ENCODE results near the gene PRPSAP1.
A peak's percentile ranks its signal among the peaks of the same experiment; 100 is the strongest.
"Not testable (repeated sequence)": the region's sequence is repeated elsewhere in the genome, so short reads cannot be mapped to it uniquely, and the experiment has no call there.

The PRPSAP1 gene

DNA sequence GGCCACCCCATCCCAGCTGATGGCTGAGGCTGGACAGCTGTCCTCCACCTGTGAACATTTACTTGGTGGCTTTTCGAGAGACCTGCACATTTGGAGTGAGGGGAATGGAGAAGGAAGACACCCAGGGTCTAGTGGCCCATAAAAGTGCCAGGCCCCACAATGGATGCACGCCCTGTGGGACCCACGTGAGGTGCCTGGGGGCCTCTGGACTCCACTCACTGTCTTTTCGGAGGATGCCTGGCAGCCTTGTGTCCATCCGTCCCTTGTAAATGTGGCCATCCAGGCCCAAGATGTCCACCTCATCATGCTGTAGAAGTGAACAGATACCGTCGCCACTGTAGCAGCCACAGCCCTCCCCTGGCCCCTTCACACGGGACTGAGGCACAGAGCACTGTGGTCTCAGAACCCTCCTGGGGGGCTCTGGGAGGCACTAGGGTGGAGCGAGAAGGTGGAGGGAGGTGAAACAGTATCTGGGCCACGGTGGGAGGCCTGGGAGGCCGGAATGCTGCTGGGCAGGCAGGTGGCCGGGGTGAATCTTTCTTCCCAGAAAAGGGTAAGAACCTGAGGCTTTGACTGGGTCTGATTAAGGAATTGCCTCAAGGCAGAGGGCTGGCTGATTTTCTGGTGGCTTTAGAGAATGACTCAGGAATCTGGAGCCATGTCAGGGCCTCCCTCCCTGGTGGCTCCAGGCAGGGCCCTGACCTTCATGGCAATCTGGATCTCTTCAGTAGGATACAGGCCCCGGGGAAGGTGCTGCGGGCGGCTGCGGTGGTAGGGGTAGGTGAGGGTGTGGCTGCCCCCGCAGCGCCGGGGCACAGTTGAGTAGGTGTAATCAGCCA is 77.0 kb downstream of the PRPSAP1 start:
- DNase-seq: no peak

DNA sequence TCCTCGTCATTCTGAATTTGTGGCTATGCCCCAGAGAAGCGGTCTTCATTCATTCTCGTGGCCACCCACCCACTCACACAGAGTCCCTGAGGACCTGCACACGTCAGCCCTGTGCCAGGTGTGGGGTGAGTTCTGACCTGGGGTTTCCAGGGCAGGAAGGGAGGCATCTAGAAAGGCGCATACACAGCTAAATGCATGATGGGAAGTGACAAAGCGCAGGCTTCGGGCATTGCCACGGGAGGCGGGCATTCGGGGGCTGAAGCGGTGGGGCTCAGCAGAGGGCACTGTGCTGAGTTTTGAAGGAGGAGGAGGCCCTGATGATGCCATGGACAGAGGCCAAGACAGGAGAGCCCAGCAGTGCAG is 77.7 kb downstream of the PRPSAP1 start:
- DNase-seq: no peak

DNA sequence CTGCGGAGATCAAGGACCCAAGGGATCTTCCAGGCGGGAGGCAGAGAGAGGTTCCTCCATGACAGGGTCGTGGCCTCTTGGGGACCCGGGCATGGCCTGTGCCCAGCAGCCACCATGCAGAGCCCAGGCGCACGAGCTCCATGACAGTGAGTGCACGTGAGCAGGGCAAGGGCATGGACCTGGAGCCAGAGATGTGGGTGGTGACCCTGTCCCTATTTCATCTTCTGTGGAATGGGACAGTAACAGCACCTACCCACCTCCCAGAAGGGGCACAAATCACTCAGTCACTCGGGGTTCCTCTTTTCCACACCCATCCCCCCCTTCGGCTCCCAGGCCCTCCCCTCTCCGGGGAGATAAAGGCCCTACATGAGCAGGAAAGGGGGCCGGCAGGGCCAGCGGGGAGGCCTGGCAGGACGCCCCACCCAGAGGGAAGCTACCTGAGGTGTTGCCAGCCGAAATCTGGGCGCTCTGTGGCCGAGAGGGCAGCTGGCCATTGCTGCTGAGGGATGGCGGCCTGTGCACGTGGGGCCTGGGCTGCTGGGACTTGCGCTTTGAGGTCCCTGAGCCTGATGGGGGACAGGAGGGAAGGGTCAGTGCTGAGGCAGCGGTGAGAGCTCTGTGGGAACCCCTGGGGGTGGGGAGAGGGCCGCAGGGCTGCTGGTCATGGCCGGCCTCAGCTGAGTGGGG is 78.2 kb downstream of the PRPSAP1 start:
- DNase-seq: no peak

DNA sequence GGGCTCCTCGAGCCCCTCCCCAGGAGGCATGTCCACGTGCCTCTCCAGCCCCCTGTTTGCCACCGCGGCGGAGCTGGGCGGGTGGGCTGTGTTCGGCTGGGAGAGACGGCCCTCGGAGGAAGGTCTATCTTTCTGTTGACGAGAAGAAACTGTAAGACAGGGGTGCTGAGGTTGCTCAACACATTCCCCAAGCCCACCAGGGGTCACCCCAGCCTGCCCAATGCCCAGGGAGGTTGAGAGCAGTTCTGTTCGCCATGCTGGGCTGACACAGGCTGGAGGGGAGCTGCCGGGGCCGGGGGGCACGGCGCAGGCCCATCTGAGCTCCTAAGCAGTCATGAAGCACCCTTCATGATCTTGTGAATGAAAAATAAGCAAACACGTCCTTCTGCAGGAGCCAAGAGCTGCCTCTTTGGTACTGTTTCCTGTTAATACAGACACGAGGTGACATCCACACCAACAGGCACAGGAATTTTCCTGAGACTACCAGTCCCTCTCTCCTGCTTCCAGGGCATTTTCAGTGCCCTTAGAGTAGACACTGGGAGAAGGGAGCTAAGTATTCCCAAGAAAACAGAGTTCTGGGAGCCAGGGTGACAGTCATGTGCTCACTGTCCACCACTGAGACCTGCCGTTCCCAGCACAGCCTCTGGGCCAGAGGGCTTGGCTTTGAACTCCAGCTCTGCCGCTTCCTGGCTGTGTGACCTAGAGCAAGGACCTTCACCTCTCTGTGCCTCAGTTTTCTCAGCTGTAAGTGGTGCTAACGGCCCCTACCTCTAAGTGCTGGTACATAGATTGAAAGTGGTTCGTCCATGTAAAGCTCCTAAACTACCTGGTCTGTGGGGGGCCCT is 79.4 kb downstream of the PRPSAP1 start:
- no peak for DNase-seq

DNA sequence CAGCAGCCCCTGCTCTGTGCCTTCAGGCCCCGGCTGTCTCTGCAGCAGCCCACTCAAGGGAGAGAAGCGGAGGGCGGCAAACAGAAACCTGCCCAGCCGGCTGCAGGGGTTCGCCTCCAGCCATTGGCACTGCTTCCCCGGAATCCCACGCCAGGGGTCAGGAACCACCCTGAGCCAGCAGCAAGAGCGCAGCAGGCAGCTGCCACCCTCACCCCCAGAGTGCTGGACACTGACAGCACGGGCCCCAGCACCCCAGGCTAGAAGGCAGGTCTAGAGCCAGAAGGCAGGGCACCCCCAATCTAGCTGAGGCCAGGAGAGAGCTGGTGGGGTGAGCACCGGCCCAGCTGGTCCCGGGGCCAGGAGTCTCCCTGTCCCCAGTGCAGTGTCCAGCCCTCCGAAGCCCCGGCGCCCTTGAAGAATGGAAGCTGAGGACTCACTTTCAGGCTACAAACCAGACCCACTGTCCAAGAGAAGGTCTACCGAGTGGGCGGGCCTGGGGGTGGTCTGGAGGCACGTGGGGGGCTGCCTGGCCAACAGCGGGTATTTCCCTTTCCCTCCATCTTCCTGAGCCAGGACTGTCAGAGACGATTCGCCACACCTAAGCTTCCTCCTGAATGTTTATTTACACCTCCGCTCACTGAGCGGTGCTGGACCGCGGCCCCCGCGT is 80.1 kb downstream of the PRPSAP1 start:
- DNase-seq: no peak

DNA sequence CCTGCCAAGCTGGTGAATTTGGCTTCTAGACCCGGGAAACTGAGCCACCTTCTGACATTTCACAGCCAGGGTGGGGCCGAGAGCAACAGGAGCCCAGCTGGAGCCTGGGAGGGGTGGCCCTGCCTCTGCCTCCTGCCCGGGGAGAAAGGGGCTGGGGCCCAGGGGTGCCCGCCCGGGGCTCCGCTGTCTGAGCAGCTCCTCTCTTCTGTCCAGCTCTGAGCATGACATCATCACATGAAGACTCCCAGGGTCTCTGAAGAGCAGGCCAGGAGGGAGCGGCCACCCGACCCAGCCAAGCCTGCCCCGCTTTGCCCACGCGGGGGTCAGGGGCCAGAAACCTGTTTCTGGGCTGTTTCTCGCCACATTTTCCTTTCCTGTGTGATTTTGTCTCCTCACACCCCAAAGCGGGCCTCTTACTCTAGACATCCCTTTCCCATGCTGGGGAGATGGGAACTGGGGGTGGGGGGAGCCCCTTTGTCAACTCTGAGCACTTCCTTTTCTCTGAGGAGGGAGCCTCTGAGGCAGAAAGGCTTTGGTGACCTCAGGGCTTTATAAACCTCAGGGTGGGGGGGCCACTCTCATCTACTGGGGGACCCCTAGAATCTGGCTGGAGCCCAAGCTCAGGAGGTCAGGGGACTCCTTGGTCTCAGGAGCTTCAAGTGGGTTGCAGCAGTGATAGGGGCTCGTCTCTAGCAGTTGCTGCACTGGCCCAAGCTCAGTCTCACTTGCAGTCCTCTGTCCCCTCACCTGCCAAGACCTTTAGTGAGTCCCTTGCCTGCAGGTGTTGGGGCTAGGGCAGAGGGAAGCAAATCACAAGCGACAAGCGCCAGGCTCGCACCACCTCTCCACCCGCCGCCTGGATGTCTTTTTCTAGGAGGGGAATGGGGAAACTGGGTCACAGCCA is 80.9 kb downstream of the PRPSAP1 start:
- DNase-seq: peak; percentile 87

DNA sequence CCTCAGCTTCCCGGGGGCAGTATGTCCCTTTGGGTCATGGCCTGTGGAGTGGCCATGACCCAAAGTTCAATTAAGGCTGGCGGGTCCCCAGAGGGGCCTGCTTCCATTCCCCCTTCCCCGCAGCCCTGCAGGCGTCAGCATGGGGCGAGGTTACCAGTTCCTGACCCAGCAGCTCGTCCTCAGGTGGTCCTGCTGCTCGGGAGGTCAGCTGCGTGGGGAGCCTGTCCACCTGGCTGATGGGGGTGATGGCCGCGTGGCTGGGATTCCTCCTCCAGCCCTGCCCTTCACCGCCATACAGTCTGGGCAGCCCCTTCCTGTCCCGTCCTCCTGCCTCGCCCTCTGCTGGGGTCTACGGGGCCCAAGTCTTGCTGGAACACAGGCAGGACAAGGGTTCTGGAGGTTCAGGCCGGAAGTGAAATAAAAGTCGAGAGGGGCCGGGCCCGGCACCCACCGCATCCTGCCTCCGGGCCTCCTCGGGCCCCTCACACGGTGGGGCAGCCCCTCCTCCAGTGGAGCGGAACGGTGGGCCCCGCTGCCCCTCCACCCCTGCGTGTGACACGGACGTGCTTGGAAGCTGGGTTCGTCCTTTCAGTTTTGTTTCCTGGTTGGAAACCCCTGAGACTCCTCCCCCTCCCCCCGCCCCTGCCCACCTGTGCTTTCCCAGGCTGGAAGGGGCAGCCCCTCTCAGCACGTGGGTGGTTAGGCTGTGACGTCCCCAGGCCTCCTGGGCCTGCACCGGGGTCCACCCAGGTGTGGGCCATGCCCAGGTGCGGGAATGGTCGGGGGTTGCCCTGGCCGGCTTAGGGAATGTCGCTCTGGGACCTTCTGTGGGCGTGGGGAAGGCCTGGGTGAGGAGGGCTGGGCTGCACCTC is 81.8 kb downstream of the PRPSAP1 start:
- peak; percentile 67 to 78 for DNase-seq

DNA sequence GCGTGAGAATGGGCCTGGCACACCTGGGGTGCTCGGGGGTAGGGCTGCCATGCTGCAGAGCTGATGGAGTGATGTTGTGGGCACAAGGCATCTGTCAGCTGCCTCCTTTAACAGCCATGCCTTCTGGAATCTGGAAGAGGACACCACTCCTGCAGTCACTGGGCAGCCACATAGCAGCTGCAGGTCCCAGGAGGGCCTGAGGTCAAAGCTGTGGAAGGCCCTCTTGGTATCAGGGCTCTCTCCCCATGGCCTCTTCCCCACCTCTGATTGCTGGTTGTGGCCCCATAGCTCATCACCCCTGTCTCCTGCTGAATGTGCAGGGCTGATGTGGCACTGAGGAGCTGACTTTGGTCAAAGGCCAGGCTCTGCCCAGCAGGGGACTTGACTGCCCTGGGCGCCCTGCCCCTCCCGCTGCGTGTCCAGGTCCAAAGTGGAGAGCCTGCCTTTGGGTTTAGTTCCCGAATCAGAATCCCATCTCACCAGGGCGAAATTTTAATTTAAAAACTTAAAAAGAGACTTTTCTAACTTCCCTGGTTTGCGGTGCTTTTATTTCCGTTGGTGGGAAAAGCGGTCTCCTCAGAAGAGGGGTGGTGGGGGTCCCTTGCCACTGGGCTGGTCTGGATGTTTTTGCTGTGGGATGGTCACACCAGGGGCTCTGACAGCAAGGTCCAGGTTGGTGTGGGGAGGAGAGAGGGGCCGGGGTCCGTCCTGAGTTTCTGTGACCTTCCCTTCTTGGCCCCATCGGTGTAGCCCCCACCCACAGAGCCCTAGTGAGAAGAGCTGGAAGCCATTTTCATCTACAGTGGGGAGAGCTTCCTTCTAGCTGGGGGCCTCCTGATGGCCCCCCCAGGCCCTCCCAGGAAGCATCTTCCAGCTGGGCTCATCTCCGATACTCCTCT is 82.7 kb downstream of the PRPSAP1 start:
- no peak for DNase-seq

DNA sequence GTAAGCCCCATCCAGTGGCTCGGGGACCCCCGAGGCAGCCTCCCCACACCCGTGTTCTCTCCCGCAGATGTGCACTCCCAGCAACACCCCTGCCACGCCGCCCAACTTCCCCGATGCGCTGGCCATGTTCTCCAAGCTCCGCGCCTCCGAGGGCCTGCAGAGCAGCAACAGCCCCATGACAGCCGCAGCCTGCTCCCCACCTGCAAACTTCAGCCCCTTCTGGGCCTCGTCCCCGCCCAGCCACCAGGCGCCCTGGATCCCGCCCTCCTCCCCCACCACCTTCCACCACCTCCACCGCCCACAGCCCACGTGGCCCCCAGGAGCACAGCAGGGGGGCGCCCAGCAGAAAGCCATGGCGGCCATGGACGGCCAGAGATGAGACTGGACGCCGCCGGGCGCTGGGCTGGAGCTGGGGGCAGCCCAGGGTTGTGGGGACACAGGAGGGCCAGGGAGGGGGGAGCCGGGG is 83.6 kb downstream of the PRPSAP1 start:
- DNase-seq: no peak

DNA sequence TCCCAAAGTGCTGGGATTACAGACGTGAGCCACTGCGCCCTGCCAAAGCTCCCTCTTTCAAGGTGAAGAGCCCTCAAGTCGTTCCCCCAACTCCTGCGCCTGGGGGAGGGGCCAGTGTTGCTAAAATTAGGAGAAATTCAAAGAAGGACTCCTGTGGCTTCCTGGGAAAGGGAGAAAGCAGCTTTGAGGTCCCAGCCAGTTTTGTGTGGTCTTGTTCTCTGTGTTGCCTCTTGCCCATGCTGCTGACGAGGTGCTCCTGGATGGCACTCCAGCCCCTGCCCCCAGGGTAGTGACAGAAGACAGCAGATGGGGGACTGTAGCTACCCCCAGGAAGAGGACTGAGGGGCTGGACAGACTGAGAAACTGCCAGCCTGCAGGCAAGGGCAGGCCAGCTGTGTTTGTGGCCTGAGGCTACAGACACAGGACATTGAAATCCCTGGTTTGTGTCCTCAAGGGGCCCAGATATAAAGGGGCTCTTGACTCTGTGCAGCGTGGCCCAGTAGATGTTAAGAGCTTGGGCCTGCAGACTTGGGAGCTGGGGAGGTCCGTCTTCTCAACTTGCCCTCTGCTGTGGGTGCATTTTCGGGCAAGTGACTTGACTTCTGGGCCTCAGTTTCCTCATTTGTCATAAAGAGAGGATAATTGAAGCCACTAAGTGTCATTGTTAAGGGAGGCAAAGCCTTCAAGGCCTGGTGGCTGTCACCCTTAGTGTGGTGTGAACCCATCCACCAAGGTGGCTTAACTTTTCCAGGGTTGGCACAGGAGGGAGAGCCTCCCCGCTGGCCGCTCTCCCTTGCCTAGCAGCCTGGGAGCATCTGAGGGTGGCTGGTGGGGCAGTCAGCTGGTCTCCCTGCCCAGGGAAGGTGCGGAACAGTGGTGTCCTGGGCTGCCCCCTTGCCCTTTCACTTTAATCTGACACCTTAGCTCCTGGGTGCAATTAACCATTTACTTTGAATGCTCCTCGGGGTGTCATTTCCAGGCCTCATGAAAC is 84.4 kb downstream of the PRPSAP1 start:
- no peak for DNase-seq

DNA sequence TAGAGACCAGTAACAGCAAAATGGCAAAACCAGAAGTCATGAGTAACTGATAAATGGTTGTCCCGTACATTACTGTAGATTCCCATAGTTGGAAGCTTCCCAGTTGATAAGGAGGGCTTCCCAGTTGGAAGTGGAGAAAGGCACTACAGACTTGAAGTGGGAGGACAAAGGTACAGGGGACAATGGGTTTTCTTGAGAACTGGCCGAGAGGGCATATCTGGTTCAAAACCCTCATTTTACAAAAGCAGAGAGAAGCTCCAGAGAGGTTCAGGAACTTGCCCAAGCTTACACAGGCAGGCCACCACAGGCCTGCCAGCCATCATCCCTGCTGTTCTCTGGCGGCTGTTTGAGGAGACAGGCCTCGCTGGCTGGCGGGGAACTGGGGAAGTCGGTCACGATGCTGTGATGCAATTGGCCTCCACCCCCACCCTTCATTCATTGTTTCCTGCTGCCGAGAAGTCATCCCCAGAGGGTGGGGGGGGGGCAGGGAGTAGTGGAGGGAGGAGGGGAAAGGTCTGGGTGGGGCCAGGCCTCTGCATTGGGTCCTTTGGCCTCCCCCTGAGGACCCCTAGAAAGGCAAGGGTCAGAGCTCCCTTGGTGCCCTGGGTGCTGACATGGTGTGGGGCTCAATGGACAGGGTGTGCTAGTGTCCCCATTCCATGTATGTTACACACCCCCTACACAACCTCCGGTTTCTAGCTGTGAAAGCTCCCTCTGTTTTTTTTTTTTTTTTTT is 85.5 kb downstream of the PRPSAP1 start:
- DNase-seq: peak; percentile 89 to 92

DNA sequence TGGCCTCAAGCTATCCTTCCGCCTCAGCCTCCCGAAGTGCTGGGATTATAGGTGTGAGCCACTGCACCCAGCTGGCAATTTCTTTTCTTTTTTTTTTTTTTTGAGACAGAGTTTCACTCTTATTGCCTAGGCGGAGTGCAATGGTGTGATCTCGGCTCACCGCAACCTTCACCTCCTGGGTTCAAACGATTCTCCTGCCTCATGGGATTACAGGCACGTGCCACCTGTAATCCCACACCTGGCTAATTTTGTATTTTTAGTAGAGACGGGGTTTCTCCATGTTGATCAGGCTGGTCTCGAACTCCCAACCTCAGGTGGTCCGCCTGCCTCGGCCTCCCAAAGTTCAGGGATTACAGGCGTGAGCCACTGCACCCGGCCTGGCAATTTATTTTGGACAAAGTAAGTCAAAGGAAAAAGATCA is 86.1 kb downstream of the PRPSAP1 start:
- not testable (repeated sequence) for DNase-seq

DNA sequence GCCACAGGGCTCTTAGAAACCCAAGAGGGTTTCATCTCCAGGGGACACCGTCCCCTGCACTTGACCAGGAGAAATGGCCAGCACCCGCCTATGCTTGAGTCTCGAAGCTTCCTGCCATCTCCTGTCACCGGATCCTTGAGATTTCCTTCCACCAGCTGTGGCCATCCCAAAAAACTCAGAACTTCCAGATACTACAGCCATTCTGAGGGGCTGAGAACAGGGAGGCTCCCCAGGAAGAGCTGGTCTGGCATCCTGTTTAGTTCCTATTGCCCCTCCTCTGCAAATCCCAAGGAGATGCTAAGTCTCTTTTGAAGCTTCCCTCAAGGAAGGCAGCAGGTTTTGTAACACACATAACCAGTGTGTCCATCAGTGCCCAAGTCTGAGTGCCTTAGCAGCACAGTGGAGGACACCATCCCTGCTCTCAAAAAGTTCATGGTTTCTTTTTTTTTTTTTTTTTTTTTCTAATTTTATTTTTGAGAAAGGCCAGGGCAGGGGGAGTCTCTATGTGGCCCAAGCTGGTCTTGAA is 86.6 kb downstream of the PRPSAP1 start:
- no peak for DNase-seq

DNA sequence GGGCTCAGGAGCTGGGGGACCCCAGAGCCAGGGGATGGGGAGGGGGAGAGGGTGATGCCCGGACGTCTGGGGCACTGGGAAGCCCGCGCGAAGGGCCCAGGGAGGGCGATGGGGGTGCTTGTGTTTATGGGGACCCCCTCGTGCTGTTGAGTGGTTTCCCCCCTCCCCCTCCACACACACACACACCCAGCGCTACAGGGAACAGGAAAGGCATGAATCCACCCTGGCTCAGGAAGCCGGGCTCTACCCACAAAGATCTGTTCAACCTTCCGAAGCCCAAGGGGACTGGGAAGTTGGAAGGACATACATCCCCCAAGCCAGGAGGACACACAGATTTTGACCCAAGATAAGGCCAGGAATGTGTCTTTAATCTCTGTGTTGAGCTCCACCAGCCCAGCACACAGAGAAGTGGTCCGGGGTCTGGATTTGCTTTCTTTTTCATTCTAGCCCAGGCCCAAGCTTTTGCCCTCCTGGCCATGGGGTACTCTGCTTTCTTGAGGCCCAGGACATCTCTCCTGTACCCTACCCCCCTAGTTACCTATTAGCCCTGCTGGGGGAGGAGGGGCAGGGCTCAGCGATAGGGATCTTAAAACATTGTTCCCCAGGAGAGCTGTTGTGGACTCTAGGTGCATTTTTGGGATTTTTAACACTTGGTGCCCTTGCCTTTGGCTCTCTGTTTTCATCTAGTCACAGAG is 87.3 kb downstream of the PRPSAP1 start:
- DNase-seq: no peak

DNA sequence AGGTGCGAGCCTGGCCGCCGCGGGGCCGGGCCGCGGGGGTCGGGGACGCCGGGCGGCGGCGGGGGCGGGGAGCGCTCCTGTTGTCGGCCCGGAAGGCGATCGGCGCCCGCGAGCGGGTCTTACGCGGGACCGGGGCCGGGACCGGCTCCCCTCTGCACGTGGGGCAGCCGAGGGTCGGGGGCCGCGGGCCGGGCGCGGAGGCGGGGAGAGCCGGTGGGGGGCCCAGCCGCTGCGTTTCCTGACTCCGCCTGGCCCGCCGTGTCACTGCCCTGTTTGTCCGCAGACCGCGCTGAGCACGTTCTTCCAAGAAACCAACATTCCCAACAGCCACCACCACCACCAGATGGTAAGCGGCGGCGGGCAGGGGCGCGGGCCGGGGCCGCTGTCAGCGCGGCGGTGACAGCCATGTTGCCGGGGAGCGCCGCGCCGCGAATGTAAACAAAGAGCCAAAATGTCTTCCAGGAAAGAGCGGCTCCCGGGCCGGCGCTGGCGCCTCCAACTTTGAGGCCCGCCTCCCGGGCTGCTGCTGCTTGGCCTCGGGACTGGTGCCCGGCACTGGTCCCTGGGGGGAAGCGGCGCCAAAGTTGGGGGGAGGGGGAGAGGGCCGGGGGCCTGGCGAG is 88.0 kb downstream of the PRPSAP1 start:
- DNase-seq: peak in 1 of 2 donors; percentile 43

All from inflammatory macrophage treated with lipopolysaccharide for 1 hour (primary cell).